ENCODE results near the gene GGTA1.
"Not testable (repeated sequence)": the region's sequence is repeated elsewhere in the genome, so short reads cannot be mapped to it uniquely, and the experiment has no call there.

The GGTA1 gene

DNA sequence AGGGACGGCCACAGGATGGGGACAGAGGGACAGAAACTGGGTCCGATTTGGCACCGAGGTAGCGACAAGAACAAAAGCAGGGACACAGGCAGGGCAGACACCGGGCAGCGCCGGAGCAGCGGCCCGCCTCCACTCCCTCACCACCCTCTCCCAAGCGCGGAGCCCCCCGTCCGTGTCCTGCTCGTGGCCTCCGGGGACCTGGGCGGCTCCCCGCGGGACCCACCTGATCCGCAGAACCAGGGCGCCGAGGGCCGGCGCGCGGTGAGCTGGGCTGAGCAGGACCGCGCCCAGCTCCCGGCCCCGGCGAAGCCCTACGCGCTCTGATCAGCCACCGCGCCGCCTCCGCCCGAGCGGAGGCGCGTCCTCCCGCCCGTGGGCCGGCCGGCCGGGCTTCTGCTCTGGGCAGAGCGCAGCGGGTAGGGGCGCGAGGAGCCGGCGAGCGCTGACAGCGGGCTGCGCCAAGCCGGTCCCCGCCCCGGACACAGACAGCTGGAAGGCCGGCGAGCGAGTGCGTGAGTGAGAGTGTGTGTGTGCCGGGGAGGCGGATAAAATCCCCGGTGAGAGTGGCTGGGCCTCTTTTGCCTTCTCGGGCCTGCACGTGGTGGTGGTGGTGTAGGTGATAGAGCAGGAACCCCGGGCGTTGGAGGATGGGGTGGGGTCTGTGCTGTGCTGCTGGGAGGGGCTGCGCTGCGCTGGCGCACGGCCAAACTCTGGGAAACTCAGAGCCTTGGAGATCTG, at the start of gene GGTA1:
TSS of gene GGTA1 (minus strand) at position 418 of the 738 bp plus-strand sequence. CDS start 31,922 bp downstream, outside the sequence.
- FAIRE-seq (no peak), DNase-seq (ENCODE audit: low spot score) (no peak)

DNA sequence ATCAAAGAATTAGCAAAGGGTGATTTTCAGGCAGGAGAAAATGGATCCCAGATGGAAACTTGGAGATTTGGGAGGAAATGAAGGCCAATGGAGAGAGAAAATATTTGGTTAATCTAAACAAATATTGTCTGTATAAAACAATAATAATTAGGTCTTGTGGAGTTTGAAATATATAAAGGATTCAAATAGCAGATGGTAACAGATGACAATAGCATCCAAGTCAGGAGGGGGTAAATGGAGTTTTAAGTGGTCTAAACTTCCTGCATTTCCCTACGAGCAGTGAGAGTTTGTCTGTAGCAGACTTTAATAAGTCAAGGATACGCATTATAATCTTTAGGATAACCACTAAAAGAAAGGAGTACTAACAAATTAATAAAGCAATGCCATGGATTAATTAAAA, 49.0 kb upstream of the GGTA1 start:
- FAIRE-seq = no peak

DNA sequence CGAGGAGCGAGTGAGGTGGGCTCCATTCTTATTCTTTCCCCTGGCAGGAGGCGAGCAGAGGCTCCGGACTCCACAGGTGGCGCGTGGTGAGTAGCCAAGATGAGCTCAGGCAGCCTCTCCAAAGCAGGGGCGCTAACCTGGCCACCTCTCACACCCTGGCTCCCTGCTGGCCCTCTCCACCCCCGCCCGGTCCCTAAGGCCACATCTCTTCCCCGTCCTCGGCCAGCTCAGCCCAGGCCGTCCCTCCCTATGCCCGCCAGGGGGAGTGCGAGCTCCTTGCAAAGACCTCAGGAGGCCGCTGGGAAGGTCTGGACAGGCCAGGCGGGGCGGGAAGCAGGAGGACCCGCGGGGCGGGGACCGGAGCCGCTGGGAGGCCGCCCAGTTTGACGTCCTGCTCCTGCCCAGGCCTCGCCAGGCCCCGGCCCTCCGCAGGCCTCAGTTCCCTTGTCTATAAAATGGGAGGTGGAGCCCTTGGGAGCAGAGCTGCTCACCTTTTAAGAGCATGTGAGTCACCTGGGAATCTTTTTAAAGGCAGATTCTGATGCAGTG, 46.3 kb upstream of the GGTA1 start:
- DNase-seq (ENCODE audit: low spot score) = peak; percentile 79
- no peak for FAIRE-seq

More for the DNA sequence above, 49.0 kb upstream of the GGTA1 start:
- no peak for DNase-seq (ENCODE audit: low spot score)

DNA sequence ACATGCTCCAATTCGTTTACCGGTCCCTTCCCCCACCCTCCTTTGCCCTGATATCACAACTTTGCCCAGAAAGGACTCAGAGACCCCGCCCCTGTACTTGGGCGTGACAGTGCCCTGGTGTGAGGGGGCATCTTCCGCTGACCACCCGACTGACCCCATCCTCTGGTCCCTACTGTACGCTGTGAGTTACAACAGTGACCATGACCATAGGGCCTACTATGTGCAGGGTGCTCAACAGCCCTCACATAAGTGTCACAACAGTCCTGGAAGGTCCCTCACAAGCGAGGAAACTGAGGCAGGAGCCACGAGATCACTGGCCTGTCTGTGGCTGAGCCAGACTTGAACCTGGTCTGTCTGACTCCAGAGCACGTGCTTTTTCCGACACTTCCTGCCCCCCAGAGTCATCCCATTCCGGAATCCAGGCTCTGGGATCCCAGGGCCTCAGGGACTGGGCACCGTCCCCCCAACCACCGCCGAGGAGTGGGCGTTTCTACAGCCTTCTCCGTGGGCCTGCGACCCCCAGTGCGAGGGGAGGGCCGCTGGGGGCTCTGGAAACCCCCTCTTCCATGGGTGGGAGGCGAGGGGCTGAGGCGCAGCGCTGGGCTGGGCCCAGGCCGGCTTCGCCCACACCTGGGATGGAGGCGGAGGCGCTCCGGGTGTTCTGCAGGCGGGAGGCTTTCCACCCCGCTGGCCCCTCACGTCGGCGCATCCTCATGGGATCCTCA, 45.7 kb upstream of the GGTA1 start:
- FAIRE-seq (no peak), DNase-seq (ENCODE audit: low spot score) (no peak)

DNA sequence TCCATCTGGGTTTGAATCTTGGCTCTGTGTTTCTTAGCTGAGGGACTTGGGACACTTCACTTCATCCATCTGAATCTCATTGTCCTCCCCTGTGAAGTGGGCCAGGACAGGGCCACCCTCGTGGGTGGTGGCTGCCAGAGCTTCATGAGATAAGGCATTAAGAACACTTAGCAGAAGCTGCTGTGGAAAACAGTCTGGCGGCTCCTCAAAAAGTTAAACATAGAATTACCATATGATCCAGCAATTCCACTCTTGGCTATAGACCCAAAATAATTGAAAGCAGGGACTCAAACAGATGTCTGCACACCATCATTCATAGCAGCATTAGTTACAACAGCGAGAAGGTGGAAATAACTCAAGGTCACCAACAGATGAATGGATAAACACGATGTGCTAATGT, 42.4 kb upstream of the GGTA1 start:
- DNase-seq (ENCODE audit: low spot score) = no peak
- FAIRE-seq = no peak

DNA sequence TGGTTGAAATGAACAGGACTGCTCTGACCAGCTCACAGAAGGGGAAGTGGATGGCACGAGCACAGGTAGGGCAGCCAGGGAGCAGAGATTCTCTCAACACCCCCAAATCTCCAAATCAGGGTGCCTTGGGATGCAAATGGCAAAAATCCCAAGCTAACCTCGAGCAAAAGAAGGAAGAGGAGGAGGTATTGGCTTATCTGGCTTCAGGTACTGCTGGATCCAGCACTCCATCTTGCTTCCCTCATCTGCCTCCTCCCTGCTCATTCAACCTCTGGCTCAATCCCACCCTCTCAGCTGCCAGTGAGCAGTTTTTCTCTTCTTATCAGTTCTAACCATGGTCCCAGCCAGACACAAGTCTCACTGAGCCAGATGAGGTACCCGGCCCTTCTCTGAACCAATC, 41.6 kb upstream of the GGTA1 start:
- DNase-seq (ENCODE audit: low spot score) = no peak
- no peak for FAIRE-seq

DNA sequence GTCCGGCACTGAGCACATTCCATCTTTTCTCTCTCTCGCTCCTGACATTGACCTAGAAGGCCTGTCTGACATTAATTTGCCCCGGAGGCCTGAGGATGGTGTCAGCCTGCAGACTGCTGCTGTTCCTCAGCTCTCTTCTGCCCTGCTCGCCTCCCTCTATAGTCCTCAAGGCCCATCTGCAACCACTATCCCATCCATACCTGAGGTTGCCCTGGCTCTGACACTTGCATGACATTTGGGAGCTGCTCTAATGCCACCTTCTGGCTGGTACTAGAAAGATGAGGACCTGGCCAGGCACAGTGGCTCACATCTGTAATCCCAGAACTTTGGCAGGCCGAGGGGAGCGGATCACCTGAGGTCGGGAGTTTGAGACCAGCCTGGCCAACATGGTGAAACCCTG, 38.6 kb upstream of the GGTA1 start:
- no peak for DNase-seq (ENCODE audit: low spot score)
- no peak for FAIRE-seq

DNA sequence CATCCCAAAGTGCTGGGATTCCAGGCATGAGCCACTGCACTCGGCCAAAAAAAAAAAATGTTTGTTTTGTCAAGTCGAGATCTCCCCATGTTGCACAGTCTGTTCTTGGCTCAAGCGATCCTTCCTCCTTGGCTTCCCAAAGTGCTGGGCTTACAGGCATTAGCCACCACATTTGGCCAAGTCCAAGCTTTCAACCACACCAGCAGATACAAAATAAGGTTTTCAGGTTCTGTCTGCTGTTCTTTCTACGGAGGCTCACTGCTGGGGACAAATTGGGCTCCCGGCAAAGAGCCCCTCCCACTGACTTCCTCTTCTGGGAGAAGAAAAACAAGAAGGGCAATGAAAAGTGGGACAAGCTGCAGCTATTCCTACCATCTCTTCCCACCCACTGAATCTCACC, 37.6 kb upstream of the GGTA1 start:
- DNase-seq (ENCODE audit: low spot score) (no peak), FAIRE-seq (no peak)

DNA sequence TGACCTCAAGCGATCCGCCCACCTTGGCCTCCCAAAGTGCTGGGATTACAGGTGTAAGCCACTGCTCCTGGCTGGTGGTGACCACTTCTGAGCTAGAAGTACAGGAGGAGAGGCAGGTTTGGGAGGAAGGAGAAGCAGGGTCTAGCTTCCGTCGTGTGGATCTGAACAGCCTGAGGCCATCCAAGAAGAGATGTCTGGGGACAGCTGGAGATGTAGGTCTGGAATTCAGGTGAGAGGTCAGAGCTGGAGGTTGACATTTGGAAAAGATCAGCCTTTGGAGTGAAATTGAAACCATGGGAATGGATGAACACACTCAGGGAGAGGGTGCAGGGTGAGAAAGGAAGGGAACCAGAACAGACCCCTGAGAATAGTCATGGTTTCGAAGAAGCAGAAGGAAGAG, 33.2 kb upstream of the GGTA1 start:
- DNase-seq (ENCODE audit: low spot score) (no peak), FAIRE-seq (no peak)

DNA sequence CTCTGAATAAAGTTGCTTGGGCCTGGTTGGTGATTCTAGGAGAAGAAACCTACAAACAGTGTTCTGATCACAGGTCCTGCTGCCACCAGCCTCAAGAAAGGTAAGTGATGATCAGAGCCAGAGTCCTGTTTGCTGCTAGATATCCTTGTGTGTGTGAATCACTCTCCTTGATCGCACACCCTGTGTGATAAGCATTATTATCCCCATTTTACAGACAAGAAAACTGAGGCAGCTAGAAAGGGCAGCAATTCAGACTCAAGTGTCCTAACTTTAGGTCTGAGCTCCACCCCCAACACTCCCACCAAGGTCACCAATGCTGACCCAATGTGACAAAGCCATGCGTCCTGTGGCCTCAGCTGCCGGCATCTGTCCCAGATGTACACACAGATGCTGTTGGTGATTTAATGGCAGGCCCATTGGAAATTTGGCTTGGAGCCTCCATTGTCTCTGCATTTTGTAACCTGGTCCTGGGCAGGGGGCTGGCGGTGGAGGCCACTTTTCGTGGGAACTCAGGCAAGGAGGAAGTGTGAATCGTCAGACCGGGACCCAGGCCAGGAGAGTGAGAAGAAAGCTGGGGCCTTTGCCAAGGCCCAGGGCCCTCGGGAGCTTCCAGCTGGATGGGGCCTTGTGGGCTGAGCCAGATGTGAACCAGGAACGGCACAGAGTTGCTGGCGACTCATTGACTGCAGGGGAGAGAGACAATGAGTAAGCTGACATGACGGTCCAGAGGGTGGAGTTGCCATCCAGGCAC, 29.8 kb upstream of the GGTA1 start:
- DNase-seq (ENCODE audit: low spot score) (peak; percentile 16), FAIRE-seq (no peak)

DNA sequence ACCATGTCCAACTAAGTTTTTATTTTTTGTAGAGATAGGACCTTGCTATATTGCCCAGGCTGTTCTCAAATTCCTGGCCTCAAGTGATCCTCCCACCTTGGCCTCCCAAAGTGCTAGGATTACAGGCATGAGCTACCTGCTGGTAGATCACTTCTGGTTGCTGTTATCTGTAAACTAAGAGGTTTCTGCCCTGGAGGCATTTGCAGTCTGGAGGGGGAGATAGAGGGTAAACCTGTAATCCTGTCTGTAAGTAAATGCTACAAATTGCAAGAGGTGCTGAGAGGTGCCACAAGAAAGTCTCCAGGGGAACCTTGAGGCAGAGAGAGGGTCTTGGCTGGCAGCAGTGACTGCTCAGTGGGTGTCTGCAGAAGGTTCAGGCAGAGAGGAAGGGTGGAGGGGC, 29.0 kb upstream of the GGTA1 start:
- FAIRE-seq = no peak

DNA sequence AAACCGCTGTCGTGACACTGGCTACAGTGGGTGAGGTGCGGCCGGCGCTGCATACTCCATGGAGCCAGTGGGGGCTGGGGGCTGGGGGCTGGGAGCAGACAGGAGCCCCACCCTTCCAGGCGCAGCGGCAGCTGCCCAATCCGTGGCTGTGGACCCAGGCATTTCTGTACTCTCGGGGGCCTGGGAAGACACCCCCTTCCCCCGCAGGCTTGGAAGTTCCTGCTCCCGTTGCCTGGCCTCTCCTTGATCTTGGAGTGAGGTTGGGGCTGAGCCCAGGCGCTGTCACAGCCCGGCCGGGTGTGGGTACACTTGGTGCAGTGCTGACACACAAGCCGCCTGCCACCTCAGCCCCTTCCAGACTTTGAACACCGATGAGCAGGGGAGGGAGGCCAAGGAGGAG, 27.7 kb upstream of the GGTA1 start:
- FAIRE-seq (no peak), DNase-seq (ENCODE audit: low spot score) (no peak)

More for the DNA sequence above, 29.0 kb upstream of the GGTA1 start:
- no peak for DNase-seq (ENCODE audit: low spot score)

DNA sequence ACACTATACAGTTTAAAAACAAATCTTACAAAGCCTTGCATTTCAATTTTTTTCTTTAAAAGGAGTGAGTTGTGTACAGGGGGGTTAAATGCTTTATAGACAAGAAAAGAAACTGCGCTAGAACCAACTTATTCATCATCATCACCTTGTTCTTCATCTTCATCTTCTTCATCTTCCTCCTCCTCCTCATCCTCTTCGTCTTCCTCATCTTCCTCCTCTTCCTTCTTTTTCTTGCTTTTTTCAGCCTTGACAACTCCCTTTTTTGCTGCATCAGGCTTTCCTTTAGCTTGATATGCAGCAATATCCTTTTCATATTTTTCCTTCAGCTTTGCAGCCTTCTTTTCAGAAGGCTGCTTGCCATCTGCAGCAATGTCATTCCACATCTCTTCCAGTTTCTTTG, 20.0 kb upstream of the GGTA1 start:
- DNase-seq (ENCODE audit: low spot score); FAIRE-seq: not testable (repeated sequence)

DNA sequence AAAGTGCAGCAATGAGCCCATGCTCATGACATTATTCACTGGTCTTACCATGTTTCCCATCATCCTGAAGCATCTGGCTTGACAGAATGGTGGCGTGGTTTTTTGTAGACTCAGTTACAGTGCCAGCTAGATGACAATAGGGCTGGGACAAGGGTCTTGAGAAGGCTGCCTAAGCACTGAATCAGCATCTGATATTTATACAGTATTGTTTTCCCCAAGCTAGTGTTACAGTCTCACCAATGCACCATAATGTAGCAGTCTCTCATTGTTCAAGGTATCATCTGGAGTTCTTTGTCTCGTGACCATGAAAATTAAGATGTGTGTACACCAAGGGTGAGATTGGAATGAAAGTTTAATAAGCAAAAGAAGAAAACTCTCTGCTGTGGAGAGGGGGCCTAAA, 19.0 kb upstream of the GGTA1 start:
- no peak for FAIRE-seq
- DNase-seq (ENCODE audit: low spot score) = no peak

DNA sequence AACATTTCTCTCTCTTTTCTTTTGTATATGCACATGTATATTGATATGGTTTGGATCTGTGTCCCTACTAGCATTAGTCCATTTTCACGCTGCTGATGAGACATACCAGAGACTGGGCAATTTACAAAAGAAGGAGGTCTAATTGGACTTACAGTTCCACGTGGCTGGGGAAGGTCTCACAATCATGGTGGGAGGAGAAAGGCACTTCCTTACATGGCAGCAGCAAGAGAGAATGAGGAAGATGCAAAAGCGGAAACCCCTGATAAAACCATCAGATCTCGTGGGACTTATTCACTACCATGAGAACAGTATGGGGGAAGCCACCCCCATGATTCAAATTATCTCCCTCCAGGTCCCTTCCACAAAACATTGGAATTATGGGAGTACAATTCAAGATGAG, 13.5 kb upstream of the GGTA1 start:
- not testable (repeated sequence) for DNase-seq (ENCODE audit: low spot score); FAIRE-seq

DNA sequence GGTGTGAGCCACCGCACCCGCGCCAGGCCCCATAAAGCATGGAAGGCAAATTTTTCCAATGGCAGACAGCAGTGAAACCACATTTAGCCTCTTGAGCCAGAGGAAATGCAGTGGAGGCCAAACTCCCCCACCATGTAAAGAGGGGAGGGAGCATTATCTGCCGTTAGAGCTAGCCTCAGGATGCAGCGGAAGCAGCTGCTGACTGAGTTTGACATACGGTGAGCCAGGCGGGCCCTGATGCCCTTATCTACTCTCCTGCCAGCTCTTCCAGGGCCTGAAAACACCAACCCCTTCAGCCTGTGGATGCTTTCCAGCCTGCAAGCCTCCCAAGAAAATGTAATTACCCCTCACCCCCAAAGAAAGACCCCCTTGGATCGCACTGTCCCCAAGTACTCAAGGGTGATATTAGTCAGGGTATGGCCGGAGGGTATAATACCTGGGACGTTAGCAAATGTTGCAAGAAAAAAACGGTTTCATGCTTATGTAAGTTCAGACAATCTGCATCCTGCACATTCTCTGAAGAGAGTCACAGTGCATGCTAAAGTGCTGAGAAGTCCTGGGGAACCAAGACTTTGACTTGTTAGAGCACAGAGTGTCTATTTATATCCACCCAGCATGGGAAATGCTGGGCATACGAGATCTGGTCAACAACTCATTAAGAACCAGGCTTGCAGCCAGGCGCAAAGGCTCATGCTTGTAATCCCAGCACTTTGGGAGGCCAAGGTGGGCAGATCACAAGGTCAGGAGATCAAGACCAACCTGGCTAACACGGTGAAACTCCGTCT, 11.3 kb upstream of the GGTA1 start:
- FAIRE-seq = no peak
- DNase-seq (ENCODE audit: low spot score) = no peak

DNA sequence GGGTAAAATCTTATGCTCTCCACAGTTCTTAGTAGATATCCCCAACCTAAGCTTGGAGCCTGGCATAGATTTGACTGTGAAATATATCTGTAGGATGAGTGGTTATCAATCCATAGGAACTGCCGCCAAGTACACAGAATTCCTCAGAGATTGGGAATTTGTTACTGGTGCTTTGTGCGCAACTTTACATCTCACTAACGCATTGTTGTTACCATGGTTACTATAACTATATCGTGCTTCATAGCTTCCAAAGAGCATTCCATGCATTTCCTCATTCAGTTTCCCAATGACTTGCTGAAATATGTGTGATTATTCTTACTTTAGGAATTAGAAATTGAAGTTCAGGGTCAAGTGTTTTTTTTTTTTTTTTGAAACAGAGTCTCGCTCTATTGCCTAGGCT, 9.5 kb upstream of the GGTA1 start:
- FAIRE-seq (no peak), DNase-seq (ENCODE audit: low spot score) (no peak)

DNA sequence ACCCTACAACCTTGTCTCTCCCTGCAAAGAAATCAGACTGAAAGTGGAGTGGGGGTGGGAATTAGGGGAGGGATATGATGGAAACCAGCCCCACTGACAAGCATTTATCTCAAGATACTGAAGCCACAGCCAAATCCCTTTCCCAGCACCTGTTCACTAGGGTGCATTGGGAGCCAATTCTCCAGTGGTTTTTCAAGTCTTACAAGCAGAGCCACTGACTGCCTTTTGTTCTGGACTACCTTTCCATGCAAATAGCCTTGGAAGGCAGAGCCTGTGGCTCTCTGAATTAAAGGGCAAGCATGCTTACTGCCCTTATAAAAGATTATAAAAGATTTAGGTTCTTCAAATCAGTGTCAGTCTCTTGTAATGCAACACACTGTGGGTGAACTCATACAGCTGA, 8.8 kb upstream of the GGTA1 start:
- FAIRE-seq (no peak), DNase-seq (ENCODE audit: low spot score) (no peak)

DNA sequence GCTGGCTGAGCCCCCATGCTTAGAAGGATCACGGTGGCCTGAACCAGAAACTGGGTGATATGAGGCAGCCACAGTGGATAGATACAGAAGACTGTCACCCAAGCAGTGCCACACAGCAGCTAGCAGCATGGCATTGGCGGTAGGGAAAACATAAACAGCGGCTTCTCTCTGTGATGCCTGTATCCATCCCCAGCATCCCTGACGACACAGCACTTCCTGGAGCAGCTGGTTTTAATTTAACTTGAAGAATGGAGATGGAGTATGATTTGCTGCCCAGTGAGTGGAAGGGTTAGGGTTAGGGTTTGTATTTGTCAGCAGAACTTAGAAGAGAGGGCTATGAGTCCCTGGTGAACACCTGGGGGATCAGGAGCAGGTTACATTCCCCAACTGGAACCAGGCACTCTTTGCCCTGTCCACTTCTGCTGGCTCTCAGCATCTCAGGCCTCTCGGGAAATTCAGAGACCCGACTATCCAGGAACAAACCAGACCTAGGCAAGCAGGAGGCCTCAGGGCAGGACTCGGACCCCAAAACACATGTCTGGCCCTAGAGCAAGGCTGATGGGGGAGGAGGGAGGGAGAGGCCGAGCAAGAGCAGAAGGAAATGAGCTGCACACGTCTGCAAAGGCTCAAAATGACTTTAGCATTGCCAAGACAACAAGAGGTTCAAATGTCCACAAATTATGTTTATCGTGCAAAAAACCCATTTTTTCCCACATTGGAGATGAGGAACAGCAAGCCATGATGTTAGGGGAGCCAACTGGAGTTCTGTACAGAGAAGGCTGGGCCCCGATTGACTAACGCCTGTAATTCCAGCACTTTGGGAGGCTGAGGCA, 6.5 kb upstream of the GGTA1 start:
- no peak for DNase-seq (ENCODE audit: low spot score)
- FAIRE-seq = no peak

DNA sequence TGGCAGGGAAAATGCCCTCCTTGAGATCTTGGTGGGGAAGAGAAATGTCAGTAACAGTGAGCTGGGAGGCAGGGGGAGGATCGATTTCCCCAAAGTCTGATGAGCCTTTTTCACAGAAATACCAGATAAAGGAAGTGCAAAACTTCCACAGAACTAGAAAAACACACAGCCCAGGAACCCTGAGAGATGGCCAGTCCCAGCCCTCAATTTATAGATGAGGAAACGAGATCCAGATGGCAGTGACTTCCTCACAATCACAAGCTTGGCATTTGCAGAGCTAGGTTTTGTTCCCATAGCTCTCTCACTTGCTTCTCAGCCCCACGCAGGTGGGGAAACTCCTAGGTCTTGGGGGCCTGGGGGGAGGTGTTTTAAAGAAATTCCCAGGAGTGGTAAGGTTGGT, 3.8 kb upstream of the GGTA1 start:
- no peak for DNase-seq (ENCODE audit: low spot score)

More for the DNA sequence above, 3.8 kb upstream of the GGTA1 start:
- no peak for FAIRE-seq

Measured in RCC 7860 (cell line).